Activated CD4-positive, alpha-beta T cell treated with anti-CD3 and anti-CD28 coated beads, Interleukin-2, Interleukin-6, amounts not matched to agents 100 ng/mL and 50 ng/mL, durations not matched to agents 16 hours and 8 hours (primary cell): ENCODE measurements around the gene CDK5.
"Not testable (repeated sequence)": the region's sequence is repeated elsewhere in the genome, so short reads cannot be mapped to it uniquely, and the experiment has no call there.

Experiments
- DNase-seq: peaks from one replicate; pipeline ENCODE4 v3.0.0-alpha.2; 2020

Gene CDK5

GRCh38 chr7:151056666-151057505, 811 bp downstream of the CDK5 start:
- DNase-seq, result no peak

- no peak for DNase-seq
These were observed 1.4 kb downstream of the CDK5 start for GRCh38 chr7:151056283-151056665.

GRCh38 chr7:151053751-151054150, 3.9 kb downstream of the CDK5 start:
- no peak for DNase-seq

GRCh38 chr7:151053096-151053495, 4.6 kb downstream of the CDK5 start:
- no peak for DNase-seq

GRCh38 chr7:151051108-151051507, 6.6 kb downstream of the CDK5 start:
- DNase-seq, result peak; percentile 57

- DNase-seq, result no peak
These were observed 8.7 kb downstream of the CDK5 start for GRCh38 chr7:151048911-151049463.

GRCh38 chr7:151047976-151048815, 9.5 kb downstream of the CDK5 start, which contains the start of gene ASIC3:
TSS of gene ASIC3 (plus strand) at chr7:151048531. CDS start at chr7:151048886, 355 bp downstream.
- DNase-seq, result no peak

- no peak for DNase-seq
These were observed 10.8 kb downstream of the CDK5 start for GRCh38 chr7:151046603-151047573.

GRCh38 chr7:151045967-151046366, 11.7 kb downstream of the CDK5 start:
- no peak for DNase-seq

GRCh38 chr7:151045262-151045661, 12.4 kb downstream of the CDK5 start:
- no peak for DNase-seq

- no peak for DNase-seq
These were observed 13.7 kb downstream of the CDK5 start for GRCh38 chr7:151043959-151044358.

GRCh38 chr7:151043449-151043848, 14.2 kb downstream of the CDK5 start:
- DNase-seq, result not testable (repeated sequence)

- no peak for DNase-seq
These were observed 16.9 kb downstream of the CDK5 start for GRCh38 chr7:151040616-151041375.

- no peak for DNase-seq
These were observed 17.7 kb downstream of the CDK5 start for GRCh38 chr7:151039850-151040548.

GRCh38 chr7:151038951-151039849, 18.5 kb downstream of the CDK5 start:
- DNase-seq, result peak; percentile 62

GRCh38 chr7:151035902-151036301, 21.8 kb downstream of the CDK5 start:
- DNase-seq, result no peak

GRCh38 chr7:151035026-151035717, 22.5 kb downstream of the CDK5 start:
- no peak for DNase-seq

GRCh38 chr7:151034312-151035025, 23.2 kb downstream of the CDK5 start:
- DNase-seq, result no peak
